ENCODE results near the gene ACVRL1.

DNA sequence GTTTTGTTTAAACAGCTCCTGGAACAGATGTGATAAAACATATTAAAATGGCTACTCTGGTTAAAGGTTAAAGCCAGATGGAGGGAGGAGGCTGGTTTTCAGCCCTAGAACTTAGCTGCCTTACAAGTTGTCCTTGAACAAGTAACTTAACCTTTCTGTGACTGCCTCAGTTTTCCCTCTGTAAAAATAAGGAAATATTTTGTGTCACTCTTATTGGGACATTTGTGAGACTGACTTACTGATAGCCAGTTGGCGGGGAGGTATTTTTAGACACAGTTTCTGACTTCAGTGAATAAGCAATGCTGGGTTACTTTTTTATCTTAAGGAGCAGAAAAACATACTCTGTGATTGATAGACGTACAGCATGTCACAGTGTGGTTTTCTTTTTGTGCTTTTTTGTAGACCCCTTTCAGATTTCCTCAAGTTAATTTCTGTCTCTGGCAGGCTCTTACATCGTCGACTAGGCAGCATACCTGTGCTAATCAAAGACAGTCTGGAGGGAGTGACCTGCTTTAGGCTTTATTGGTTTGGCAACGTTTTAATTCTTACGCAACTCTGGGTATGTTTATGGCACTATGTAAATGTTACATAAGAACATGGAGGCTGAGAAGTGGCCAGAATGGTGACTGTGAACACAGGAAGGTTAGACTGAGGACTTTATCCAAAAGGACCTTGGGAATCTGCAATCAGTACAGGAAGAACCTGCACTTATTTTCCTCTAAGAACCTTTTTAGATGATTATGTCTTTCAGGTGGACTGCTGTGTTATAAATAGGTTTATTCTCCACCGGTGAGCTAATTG, 47.5 kb downstream of the ACVRL1 start:
- TF ChIP-seq, protein P1, sequence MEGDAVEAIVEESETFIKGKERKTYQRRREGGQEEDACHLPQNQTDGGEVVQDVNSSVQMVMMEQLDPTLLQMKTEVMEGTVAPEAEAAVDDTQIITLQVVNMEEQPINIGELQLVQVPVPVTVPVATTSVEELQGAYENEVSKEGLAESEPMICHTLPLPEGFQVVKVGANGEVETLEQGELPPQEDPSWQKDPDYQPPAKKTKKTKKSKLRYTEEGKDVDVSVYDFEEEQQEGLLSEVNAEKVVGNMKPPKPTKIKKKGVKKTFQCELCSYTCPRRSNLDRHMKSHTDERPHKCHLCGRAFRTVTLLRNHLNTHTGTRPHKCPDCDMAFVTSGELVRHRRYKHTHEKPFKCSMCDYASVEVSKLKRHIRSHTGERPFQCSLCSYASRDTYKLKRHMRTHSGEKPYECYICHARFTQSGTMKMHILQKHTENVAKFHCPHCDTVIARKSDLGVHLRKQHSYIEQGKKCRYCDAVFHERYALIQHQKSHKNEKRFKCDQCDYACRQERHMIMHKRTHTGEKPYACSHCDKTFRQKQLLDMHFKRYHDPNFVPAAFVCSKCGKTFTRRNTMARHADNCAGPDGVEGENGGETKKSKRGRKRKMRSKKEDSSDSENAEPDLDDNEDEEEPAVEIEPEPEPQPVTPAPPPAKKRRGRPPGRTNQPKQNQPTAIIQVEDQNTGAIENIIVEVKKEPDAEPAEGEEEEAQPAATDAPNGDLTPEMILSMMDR (IDR thresholded peaks at IDR 0.05): no peak
- peak; percentile 91 for TF ChIP-seq POLR2A (IDR thresholded peaks at IDR 0.05)

Measured in transverse colon (tissue), 3 donors.